Measurements from ENCODE around the gene SMAGP.
"Not testable (repeated sequence)": the region's sequence is repeated elsewhere in the genome, so short reads cannot be mapped to it uniquely, and the experiment has no call there.

SMAGP gene

DNA sequence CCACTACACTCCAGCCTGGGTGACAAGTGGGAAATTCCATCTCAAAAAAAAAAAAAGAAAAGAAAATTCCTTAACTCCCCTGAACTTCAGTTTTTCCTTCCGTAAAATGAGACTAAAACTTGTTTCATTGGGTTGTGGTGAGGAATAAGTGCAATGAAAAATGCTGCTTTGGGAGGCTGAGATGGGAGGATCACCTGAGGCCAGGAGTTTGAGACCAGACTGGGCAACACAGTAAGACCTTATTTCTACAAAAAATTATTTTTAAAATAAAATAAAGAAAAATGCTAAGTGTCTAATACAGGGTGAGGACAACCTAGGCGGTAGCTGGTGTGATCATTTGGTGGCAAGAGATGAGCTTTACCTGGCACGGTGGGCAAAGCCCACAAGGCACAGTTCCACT, 6.9 kb downstream of the SMAGP start:
- DNase-seq = no peak

DNA sequence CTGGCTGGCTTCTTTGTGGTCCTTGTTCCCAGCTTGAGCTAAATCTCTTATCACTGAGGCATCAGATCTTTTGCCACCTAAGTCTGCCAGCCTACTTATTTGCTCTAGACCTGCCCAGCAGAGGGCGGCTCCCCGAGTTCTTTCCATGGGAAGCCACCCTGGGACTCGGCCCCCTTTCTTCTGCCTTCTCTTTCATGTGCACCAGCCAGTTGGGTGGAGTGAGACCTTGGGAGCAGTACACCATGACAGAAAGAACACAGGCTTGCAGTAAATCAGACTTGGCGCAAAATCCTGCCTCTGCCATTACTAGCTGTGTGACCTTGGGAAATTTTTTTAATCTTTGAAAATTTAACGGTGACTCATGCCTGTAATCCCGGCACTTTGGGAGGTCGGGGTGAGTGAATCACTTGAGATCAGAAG, 7.4 kb downstream of the SMAGP start:
- DNase-seq = no peak

DNA sequence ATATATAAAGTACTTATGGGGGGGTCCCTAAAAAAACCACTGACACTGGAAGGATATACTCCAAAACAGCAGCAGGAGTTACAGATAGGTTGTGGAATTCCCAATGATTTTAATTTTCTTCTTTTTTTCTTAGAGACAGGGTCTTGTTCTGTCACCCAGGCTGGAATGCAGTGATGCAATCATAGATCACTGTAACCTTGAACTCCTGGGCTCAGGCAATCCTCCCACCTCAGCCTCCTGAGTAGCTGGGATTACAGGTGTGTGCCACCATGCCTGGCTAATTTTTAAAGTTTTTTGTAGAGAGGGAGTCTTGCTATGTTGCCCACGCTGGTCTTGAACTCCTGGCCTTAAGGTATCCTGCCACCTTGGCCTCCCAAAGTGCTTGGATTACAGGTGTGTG, 10.6 kb downstream of the SMAGP start:
- not testable (repeated sequence) for DNase-seq

GRCh38 chr12:51254536-51254935, 15.7 kb downstream of the SMAGP start:
- no peak for DNase-seq

- no peak for DNase-seq
Measured at GRCh38 chr12:51253276-51253675, 16.9 kb downstream of the SMAGP start.

DNA sequence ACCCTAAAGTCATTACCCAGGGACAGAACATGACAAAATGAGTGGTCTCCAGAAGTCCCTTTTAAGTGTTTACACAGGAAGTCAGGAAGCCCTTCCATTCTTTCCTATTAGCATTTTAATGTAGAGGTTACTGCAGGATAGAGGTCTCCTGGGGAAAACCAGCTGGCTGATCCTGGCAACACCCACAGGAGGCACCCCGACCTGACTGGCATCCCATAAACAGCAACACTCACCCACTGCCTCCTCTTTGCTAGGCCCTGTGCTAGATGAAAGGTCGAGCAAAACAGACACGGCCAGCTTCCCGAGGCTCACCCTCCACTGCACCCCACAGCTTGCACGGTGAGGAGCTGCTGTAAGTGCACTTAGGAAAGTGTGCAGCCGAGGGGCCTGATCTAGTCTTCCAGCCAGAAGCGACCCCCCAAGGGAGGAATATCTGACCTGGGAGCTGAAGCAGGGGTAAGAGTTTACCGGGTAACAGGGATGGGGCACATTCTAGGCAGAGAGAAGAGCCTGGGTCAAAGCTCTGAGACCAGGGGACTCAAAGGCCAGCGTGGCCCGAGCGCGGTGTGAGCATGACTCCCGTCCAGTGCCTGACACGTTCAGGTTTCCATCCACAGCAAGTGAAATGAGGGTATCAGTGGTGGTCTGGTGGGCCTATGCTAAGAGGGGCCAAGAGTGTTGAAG, 22.6 kb downstream of the SMAGP start:
- DNase-seq = no peak

DNA sequence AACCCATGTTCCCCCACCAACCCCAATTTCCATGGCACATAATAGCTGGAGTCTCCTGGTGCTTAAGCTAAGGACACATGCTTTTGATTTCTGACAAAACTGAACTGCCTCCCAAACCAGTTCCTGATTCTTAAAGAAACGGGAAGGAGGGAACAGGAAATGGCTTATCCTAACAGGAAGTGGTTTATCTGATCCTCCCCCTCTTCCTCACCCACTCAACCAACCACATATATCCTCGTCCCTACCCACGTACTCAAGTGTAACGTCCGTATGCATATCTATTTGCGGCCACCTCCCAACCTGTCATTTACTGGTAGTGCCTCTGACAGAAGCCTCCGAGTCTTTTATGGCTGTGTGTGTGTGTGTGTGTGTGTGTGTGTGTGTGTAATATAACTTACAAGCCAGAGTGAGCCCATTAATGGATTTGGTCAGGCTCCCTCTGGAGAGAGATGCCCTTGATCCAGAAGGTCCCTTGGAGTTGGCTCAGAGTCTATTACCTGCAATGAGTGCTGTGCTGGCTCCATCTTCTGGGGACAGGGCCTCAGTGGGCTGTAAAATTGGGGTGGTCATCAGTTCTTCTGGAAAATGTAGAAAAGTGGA, 23.9 kb downstream of the SMAGP start:
- no peak for DNase-seq

GRCh38 chr12:51245476-51246253, 24.6 kb downstream of the SMAGP start:
- DNase-seq = no peak

DNA sequence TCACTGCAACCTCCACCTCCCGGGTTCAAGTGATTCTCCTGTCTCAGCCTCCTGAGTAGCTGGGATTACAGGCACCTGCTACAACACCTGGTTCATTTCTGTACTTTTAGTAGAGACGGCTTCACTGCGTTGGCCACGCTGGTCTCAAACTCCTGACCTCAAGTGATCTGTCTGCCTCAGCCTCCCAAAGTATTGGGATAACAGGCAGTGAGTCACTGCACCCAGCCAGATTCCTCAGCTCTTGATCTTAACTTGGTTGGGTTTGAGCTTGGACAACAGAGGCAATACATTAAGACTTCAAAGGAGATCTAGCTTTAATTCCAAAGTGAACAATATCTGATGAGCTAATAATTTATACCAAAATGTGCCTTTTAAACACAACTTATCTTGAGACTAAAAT, 25.9 kb downstream of the SMAGP start:
- no peak for DNase-seq

DNA sequence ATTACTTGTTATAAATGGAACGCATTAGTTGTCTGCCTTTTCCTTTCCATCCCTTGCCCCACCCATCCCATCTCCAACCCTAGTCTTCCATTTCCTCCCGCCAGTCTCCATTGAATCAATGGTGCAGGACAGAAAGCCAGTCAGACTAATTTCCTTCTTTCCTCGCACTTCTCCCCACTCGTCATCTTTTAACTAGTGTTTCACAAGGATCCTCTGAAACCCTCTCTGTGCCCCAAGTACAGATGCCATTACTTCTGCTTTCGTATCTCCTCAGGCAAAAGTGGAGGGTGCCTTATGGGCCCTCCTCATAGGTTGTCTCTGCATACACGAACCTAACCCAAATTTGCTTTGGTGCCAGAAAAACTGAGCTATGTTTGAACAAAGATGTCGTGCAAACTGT, 27.3 kb downstream of the SMAGP start:
- DNase-seq = no peak

GRCh38 chr12:51242120-51242519, 28.1 kb downstream of the SMAGP start:
- no peak for DNase-seq

DNA sequence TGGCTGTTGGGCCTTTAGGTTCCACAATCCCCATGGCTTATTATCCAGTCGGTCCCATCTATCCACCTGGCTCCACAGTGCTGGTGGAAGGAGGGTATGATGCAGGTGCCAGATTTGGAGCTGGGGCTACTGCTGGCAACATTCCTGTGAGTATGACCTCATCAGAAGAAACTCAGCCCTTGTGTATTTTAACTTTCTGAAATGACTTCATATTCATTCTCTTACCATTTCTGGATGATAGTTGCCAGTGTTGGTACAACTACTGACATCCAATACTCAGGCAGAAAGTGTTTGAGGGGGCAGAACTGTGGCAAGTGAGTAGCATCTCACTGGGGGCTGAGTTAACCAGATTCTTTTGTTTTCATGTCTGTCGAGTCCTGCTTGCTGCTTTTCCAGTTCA, 29.2 kb downstream of the SMAGP start:
- no peak for DNase-seq

- DNase-seq = peak; percentile 85
Measured at GRCh38 chr12:51238510-51239334, 31.5 kb downstream of the SMAGP start, which contains the start of gene DAZAP2. Gene DAZAP2, plus strand, starts transcription at chr12:51238826. Its CDS starts 82 bp downstream, at chr12:51238908.

DNA sequence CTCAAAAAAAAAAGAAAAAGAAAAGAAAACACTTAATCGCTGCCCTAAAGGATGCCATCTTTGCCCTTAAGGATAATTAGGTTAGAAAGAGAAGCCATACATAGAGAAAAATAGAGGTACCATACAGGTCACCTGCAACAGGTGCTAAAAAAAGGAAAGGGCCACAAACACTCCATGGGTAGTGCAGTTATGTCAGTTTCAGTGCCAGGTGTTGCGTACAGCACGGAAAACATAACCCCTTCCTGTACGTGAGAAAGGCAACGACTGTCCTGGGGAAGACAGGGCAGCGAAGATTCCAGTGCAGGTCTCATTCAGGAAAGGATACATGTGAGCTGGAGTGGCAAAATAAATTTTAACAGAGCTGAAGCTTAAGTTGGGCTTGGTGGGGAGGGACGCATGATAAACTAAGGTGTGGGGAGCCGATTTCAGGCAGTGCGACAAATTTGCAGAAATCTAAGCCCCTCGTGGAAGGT, 32.1 kb downstream of the SMAGP start:
- DNase-seq = peak; percentile 27

GRCh38 chr12:51234530-51234929, 35.7 kb downstream of the SMAGP start:
- no peak for DNase-seq

DNA sequence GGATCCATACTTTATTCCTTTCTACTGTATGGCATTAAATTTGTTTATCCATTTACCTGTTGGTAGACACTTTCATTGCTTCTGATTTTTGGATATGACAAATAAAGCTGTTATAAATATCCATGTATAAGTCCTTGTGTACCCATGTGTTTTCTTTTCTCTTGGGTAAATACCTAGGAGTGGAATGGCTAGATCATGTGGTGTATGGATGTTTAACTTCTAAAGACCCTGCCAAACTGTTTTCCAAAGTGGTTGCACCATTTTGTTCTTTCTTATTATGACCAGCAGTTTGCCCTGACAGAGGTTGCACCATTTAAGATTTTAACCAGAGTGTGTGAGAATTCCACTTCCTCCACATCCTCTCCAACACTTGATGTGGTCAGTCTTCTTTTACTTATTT, 37.6 kb downstream of the SMAGP start:
- no peak for DNase-seq

GRCh38 chr12:51229116-51229809, 41.0 kb downstream of the SMAGP start:
- DNase-seq = no peak

GRCh38 chr12:51227962-51228361, 42.3 kb downstream of the SMAGP start:
- no peak for DNase-seq

GRCh38 chr12:51227112-51227511, 43.1 kb downstream of the SMAGP start:
- not testable (repeated sequence) for DNase-seq

GRCh38 chr12:51225771-51226170, 44.4 kb downstream of the SMAGP start:
- no peak for DNase-seq

DNA sequence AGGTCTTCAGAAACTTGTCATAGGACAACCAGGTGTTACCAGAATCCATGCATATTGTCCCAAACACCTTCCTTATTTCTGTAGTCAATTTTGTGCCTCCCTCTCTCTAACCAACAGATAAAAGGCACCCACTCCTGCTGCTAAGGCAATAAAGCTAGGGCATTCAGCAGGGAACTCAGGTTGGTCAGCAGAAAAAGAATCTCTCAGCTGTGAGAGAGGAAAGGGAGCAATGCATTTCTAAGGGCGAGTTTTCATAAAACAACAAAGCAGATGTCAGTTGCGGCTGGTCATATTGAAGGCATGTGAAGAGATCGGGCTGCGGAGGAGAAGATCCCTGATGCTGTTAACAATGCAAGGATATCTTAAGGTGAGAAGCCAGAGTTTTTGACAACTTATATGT, 45.0 kb downstream of the SMAGP start:
- no peak for DNase-seq

GRCh38 chr12:51224625-51225024, 45.6 kb downstream of the SMAGP start:
- no peak for DNase-seq
